Measurements from ENCODE around the gene INTS7.

The INTS7 gene

DNA sequence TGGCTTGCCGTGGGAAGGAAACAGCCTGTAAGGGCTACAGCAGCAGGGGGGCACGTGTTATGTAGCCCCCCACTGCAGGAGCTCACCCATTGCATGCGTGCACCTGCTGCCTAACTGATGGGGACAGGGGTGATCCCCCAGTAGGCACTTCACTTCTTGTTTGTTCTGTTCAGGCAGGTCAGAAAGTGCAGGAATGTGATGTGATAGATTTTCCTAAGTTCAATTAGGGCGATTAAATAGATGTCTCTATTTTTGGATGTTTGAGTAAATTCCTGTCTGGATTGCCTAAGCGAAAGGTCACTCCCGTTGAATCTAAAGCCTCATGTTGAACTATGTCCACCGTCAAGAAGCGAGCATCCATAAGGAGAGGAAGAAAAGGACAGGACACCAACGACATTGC lies 126.0 kb downstream of the INTS7 start:
- Histone ChIP-seq H3K4me3 (ENCODE audit: low read depth, low read length) (no peak overlapping the region), H3K4me1 (ENCODE audit: control insufficient read depth, insufficient read depth, low read length, unreplicated experiment) (no peaks in the 10 kb centered on the region), H2AFZ (ENCODE audit: low read length, unreplicated experiment) (no peak overlapping the region), H3K27ac (ENCODE audit: low read depth, low read length) (no peak overlapping the region), H3K36me3 (ENCODE audit: insufficient read depth, low read length) (no peaks in the 10 kb centered on the region), H3K27me3 (ENCODE audit: insufficient read depth, low read length) (peaks cover 6% of the 10 kb centered on the region; the same call in 1 of the 2 replicates), H3K79me2 (ENCODE audit: control insufficient read depth, insufficient read depth, low read length, unreplicated experiment) (no peaks in the 10 kb centered on the region)

DNA sequence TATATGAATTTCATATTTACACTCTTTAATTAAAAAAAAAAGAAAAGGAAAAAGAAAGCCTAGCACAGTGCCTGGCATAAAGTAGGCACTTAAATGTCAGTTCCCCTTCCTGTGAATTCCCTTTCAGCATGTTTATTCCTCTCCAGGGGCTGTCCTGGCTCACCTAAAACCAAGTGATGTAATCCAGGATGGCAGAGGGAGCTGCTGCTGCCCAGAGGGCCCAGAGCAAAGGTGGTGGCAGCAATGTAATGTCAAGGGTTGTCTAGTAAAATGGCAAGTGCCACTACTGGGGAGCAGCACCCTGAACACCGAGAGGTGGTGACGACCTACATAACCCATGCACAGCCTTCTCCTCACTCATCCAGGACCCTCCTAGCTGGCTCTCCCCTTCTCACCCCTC lies 126.4 kb downstream of the INTS7 start:
- Histone ChIP-seq H3K79me2 (ENCODE audit: control insufficient read depth, insufficient read depth, low read length, unreplicated experiment) (no peaks in the 10 kb centered on the region), H3K4me1 (ENCODE audit: control insufficient read depth, insufficient read depth, low read length, unreplicated experiment) (no peaks in the 10 kb centered on the region), H2AFZ (ENCODE audit: low read length, unreplicated experiment) (no peak overlapping the region), H3K4me3 (ENCODE audit: low read depth, low read length) (no peak overlapping the region), H3K36me3 (ENCODE audit: insufficient read depth, low read length) (no peaks in the 10 kb centered on the region), H3K27me3 (ENCODE audit: insufficient read depth, low read length) (peaks cover 8% of the 10 kb centered on the region; the same call in 1 of the 2 replicates), H3K27ac (ENCODE audit: low read depth, low read length) (no peak overlapping the region)

DNA sequence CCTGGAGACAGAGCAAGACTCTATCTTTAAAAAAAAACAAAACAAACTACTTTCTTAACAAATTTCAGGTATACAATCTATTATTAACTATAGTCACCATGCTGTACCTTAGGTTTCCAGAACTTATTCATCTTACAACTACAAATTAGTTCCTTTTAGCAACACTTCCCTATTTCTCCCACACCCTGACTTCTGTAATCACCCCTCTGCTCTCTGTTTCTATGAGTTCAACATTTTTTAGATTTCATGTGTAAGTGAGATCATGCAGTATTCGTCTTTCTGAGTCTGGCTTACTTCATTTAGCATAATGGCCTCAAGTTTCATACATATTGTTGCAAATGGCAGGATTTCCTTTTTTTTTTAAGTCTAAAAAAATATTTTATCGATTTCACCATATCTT lies 126.9 kb downstream of the INTS7 start:
- H3K79me2 ChIP-seq (ENCODE audit: control insufficient read depth, insufficient read depth, low read length, unreplicated experiment) = no peaks in the 10 kb centered on the region
- peaks cover 13% of the 10 kb centered on the region; the same call in 1 of the 2 replicates for H3K27me3 ChIP-seq (ENCODE audit: insufficient read depth, low read length)
- H3K4me3 ChIP-seq (ENCODE audit: low read depth, low read length) = no peak overlapping the region
- H3K27ac ChIP-seq (ENCODE audit: low read depth, low read length) = no peak overlapping the region
- no peaks in the 10 kb centered on the region for H3K4me1 ChIP-seq (ENCODE audit: control insufficient read depth, insufficient read depth, low read length, unreplicated experiment)
- no peaks in the 10 kb centered on the region for H3K36me3 ChIP-seq (ENCODE audit: insufficient read depth, low read length)
- H2AFZ ChIP-seq (ENCODE audit: low read length, unreplicated experiment) = no peak overlapping the region

DNA sequence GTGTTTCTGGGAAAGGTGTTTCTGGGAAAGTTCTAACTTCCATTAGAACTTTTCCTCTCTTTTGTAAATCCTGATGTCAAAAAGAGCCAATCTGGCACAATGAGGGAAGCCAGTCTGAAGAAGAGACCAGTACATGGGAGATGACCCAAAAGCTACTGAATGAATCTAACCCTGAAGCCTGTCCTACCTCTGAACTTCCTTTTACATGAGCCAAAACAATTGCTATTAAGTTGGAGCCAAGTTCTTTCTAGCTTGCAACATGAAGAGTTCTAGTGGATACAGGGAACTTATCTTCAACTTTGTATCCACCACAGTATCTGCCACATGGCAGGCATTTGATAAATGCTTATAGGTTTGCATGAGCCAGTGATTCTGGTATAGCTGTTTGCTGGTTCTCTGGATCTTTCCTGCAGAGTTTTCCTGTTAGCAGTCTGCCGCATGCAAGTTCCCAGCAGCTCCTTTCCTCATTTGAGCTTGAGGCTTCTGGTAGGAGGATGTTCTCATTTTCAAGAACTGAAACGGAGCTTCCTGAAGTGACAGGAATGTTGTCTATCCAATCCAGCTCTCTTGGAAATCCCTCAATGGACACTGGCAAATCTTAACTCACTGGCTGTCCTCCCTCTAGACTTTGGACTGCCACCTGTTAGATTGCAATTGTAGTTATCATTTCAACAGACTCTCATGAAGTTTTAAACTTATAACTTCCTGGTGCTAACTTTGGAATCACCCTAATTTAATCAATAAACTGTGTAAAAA lies 131.7 kb downstream of the INTS7 start:
- no peaks in the 10 kb centered on the region for H3K79me2 ChIP-seq (ENCODE audit: control insufficient read depth, insufficient read depth, low read length, unreplicated experiment)
- no peaks in the 10 kb centered on the region for H3K36me3 ChIP-seq (ENCODE audit: insufficient read depth, low read length)
- no peak overlapping the region for H2AFZ ChIP-seq (ENCODE audit: low read length, unreplicated experiment)
- peaks cover 13% of the 10 kb centered on the region; the same call in 1 of the 2 replicates for H3K27me3 ChIP-seq (ENCODE audit: insufficient read depth, low read length)
- no peak overlapping the region for H3K4me3 ChIP-seq (ENCODE audit: low read depth, low read length)
- H3K27ac ChIP-seq (ENCODE audit: low read depth, low read length) = no peak overlapping the region
- H3K4me1 ChIP-seq (ENCODE audit: control insufficient read depth, insufficient read depth, low read length, unreplicated experiment) = no peaks in the 10 kb centered on the region

DNA sequence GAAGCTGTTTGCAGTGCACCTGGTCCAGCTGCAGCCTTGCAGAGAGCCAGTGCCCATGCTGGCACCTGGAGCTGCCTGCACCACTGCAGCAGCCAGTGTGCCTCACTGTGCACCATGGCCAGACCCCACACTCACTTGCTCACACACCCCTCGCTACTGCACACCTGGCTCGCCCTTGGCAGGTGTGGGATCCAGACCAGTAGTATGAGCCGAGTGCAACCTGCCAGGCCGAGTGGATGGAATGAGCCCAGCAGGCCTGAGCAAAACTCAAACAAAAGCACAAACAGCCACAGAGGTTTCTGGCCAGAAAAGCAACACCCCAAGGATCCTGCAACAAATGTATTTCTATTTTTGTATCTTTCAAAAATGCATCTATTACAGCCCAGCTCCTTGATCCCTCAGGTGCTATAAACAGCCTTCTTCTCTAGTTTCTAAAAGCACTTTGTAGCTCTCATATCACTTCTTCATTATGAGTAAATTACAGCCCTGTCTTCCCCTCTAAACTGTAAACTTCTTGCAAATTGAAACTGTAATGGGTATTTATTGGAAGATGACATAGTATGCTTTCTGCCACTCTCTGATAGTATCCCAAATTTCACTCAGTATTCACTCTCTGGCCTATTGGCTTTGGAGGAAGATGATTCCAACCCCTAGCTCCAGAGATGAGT lies 132.6 kb downstream of the INTS7 start:
- Histone ChIP-seq H3K4me1 (ENCODE audit: control insufficient read depth, insufficient read depth, low read length, unreplicated experiment) (no peaks in the 10 kb centered on the region), H3K4me3 (ENCODE audit: low read depth, low read length) (no peak overlapping the region), H3K36me3 (ENCODE audit: insufficient read depth, low read length) (no peaks in the 10 kb centered on the region), H3K27ac (ENCODE audit: low read depth, low read length) (no peak overlapping the region), H3K27me3 (ENCODE audit: insufficient read depth, low read length) (peaks cover 13% of the 10 kb centered on the region; the same call in 1 of the 2 replicates), H3K79me2 (ENCODE audit: control insufficient read depth, insufficient read depth, low read length, unreplicated experiment) (no peaks in the 10 kb centered on the region), H2AFZ (ENCODE audit: low read length, unreplicated experiment) (no peak overlapping the region)

DNA sequence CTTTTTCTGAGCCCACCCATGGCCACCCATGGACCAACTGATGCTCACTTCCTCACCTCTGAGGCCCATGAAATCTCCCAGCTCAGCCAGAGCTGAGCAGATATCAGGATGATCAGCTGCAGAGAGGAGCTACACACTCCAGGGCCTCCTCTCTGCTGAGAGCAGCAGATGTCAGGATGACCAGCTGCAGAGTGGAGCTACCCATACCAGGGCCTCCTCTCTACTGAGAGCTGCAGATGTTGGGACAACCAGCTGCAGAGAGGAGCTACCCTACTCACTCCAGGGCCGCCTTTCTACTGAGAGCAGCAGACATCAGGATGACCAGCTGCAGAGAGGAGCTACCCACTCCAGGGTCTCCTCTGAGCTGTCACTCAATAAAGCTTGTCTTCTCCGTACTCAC lies 133.4 kb downstream of the INTS7 start:
- no peaks in the 10 kb centered on the region for H3K4me1 ChIP-seq (ENCODE audit: control insufficient read depth, insufficient read depth, low read length, unreplicated experiment)
- peaks cover 13% of the 10 kb centered on the region; the same call in 1 of the 2 replicates for H3K27me3 ChIP-seq (ENCODE audit: insufficient read depth, low read length)
- no peaks in the 10 kb centered on the region for H3K79me2 ChIP-seq (ENCODE audit: control insufficient read depth, insufficient read depth, low read length, unreplicated experiment)

DNA sequence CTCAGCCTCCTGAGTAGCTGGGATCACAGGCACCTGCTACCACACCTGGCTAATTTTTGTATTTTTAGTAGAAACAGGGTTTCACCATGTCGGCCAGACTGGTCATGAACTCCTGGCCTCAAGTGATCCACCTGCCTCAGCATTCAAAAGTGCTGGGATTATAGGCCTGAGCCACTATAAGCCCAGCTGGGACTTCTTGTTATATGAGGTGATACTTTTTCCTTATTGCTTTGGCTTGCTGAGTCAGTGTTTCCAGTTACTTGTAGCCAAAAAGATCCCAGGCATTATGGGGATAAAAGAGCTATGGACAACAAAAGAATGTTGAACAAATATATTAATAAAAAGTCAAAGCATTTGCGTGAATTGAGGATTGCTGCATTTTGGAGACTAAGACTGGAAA lies 134.9 kb downstream of the INTS7 start:
- H3K36me3 ChIP-seq (ENCODE audit: insufficient read depth, low read length) = no peaks in the 10 kb centered on the region
- H3K27ac ChIP-seq (ENCODE audit: low read depth, low read length) = no peak overlapping the region
- H3K27me3 ChIP-seq (ENCODE audit: insufficient read depth, low read length) = peaks cover 19% of the 10 kb centered on the region; the same call in 1 of the 2 replicates
- H3K4me1 ChIP-seq (ENCODE audit: control insufficient read depth, insufficient read depth, low read length, unreplicated experiment) = no peaks in the 10 kb centered on the region
- no peak overlapping the region for H2AFZ ChIP-seq (ENCODE audit: low read length, unreplicated experiment)
- no peak overlapping the region for H3K4me3 ChIP-seq (ENCODE audit: low read depth, low read length)
- H3K79me2 ChIP-seq (ENCODE audit: control insufficient read depth, insufficient read depth, low read length, unreplicated experiment) = no peaks in the 10 kb centered on the region

More for the DNA sequence above, 133.4 kb downstream of the INTS7 start:
- H2AFZ ChIP-seq (ENCODE audit: low read length, unreplicated experiment) = no peak overlapping the region
- H3K27ac ChIP-seq (ENCODE audit: low read depth, low read length) = no peak overlapping the region
- no peaks in the 10 kb centered on the region for H3K36me3 ChIP-seq (ENCODE audit: insufficient read depth, low read length)
- H3K4me3 ChIP-seq (ENCODE audit: low read depth, low read length) = no peak overlapping the region

DNA sequence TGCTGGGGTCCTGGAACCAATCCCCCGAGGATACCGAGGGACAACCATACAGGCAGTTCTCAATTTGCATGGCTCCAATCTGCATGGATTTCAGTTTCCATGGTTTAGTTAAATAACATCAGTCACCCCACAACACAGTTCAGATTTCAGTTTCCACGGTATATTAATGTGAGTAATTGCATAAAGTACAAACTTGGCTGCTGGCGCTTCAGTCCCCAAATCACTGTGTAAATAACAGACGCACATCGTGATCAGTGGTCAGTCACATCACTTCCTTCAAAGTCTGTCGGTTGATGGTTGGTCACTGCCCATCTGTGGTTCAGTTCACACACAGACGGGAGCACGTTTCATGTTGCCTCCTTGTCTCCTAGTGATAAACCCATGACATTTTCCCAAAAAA lies 138.4 kb downstream of the INTS7 start:
- Histone ChIP-seq H3K27me3 (ENCODE audit: insufficient read depth, low read length) (peaks cover 17% of the 10 kb centered on the region; the same call in 1 of the 2 replicates), H3K4me3 (ENCODE audit: low read depth, low read length) (no peak overlapping the region), H3K36me3 (ENCODE audit: insufficient read depth, low read length) (no peaks in the 10 kb centered on the region), H2AFZ (ENCODE audit: low read length, unreplicated experiment) (no peak overlapping the region), H3K27ac (ENCODE audit: low read depth, low read length) (no peak overlapping the region), H3K79me2 (ENCODE audit: control insufficient read depth, insufficient read depth, low read length, unreplicated experiment) (no peaks in the 10 kb centered on the region), H3K4me1 (ENCODE audit: control insufficient read depth, insufficient read depth, low read length, unreplicated experiment) (no peaks in the 10 kb centered on the region)

DNA sequence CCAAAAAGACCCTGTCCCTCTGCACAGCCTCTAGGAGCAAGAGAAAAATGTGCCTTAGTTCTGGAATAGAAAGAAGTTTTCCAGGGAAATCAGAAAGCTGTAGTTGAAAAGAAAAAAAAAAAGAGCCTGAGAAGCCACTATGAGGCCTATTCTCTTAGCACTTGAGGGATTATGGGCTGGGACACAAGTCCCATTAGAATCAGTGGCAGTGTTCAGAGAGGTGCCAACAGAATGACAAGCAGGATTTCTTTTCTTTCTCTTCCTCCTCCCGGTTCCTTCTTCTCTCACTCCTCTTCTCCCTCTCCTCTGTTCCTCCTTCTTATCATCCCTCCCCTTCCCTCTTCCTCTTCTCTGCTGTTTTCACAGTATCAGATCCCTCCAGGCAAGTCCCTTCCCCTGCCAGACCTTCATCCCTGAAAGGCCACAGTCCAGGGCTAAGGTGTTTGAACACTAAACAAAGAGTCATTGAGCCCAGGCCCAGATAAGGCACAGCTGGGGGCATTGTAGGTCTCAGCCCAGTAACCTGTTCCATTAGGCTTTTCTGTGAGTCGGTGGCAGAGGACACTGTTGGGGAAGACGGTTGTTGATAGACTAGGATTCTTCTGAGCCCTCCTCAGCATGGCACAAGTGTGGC lies 140.1 kb downstream of the INTS7 start:
- H3K27me3 ChIP-seq (ENCODE audit: insufficient read depth, low read length) = peaks cover 17% of the 10 kb centered on the region; the same call in 1 of the 2 replicates
- no peak overlapping the region for H3K27ac ChIP-seq (ENCODE audit: low read depth, low read length)
- H3K79me2 ChIP-seq (ENCODE audit: control insufficient read depth, insufficient read depth, low read length, unreplicated experiment) = no peaks in the 10 kb centered on the region

DNA sequence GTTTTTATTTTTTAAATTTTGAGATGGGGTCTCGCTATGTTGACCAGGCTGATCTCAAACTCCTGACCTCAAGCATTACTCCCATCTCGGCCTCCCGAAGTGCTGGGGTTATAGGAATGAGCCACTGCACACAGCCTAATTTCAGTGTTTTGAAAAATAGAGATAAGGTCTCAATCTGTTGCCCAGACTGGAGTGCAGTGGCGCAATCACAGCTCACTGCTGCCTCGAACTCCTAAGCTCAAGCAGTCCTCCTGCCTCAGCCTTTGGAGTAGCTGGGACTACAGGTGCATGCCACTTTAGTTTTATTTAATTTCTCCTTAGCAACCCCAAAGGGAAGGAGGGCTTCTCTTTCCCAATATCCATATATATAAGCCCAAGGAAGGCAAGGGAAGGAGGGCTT lies 141.0 kb downstream of the INTS7 start:
- no peaks in the 10 kb centered on the region for H3K4me1 ChIP-seq (ENCODE audit: control insufficient read depth, insufficient read depth, low read length, unreplicated experiment)
- no peak overlapping the region for H2AFZ ChIP-seq (ENCODE audit: low read length, unreplicated experiment)
- peaks cover 17% of the 10 kb centered on the region; the same call in 1 of the 2 replicates for H3K27me3 ChIP-seq (ENCODE audit: insufficient read depth, low read length)
- H3K27ac ChIP-seq (ENCODE audit: low read depth, low read length) = no peak overlapping the region
- no peaks in the 10 kb centered on the region for H3K36me3 ChIP-seq (ENCODE audit: insufficient read depth, low read length)
- H3K79me2 ChIP-seq (ENCODE audit: control insufficient read depth, insufficient read depth, low read length, unreplicated experiment) = no peaks in the 10 kb centered on the region
- no peak overlapping the region for H3K4me3 ChIP-seq (ENCODE audit: low read depth, low read length)

More for the DNA sequence above, 140.1 kb downstream of the INTS7 start:
- Histone ChIP-seq H3K4me1 (ENCODE audit: control insufficient read depth, insufficient read depth, low read length, unreplicated experiment) (no peaks in the 10 kb centered on the region), H2AFZ (ENCODE audit: low read length, unreplicated experiment) (no peak overlapping the region), H3K4me3 (ENCODE audit: low read depth, low read length) (no peak overlapping the region), H3K36me3 (ENCODE audit: insufficient read depth, low read length) (no peaks in the 10 kb centered on the region)

All from ACC112 (cell line).